AG04449 (cell line): Measurements from ENCODE around the gene CELA3B.
"Not testable (repeated sequence)": the region's sequence is repeated elsewhere in the genome, so short reads cannot be mapped to it uniquely, and the experiment has no call there.

Experiments used
- CTCF ChIA-PET: fragments of 350-600 bp; formaldehyde crosslinking; extraction: SDS; loops from one replicate; lab custom pipeline; 2021; ENCODE audit warnings: antibody characterized with exemption; lab: Yijun Ruan, JAX
- POLR2A ChIA-PET: fragments of 400-600, 350-600 bp; formaldehyde crosslinking; extraction: SDS; loops from one replicate; lab custom pipeline; 2020; ENCODE audit warnings: antibody characterized with exemption, inconsistent platforms; lab: Yijun Ruan, JAX
- DNase-seq: peaks from one replicate; pipeline ENCODE4 v3.0.0-alpha.2; 2010; ENCODE audit warnings: low read depth, low spot score
- H3K4me3 ChIP-seq: 2 replicates; pipeline ENCODE4 v1.5.1; 2011; ENCODE audit warnings: low read depth, mild to moderate bottlenecking, control low read depth, low read length
- TF ChIP-seq, protein P1 (sequence below): IDR thresholded peaks from one replicate; pipeline ENCODE4 v1.5.1; 2011; ENCODE audit warnings: mild to moderate bottlenecking, moderate library complexity, low read length, control low read depth, inconsistent platforms; ENCODE audit not compliant: insufficient read depth; ENCODE audit errors: missing control alignments

The CELA3B gene, protein sequence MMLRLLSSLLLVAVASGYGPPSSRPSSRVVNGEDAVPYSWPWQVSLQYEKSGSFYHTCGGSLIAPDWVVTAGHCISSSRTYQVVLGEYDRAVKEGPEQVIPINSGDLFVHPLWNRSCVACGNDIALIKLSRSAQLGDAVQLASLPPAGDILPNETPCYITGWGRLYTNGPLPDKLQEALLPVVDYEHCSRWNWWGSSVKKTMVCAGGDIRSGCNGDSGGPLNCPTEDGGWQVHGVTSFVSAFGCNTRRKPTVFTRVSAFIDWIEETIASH

DNA sequence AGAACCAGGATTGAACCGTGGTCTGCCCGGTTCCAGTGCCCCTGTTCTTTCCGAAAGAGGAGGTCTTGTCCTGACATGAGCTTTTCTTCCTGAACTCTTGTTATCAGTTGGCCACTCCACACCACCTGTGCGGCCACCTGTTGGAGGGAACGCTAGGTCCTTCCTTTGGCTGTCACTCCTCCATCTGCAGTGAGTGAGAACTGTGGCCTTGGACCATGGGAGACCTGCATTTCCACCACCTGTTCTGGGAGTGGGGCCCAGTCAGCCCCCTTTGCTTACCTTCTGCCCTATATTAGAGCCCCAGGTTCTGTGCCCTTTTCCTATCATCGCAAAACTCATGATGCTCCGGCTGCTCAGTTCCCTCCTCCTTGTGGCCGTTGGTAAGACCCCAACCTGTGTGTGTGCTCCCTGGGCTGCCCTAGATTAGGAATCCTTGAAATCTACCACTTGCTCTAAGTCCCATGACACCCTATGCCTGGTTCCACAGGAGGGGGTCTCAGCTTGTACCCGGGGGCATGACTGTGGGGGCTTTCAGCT, at the start of gene CELA3B:
Gene CELA3B (plus strand): TSS at position 320 of the 537 bp plus-strand sequence. CDS start 18 bp downstream, at position 338.
- H3K4me3 ChIP-seq, DNase-seq, POLR2A ChIA-PET: not testable (repeated sequence)
- CTCF ChIA-PET = interaction anchor here (0.7 kb wide), 1 partner anchor 440 kb away, joined by 3 read pairs; no protein-coding TSS in a partner anchor

- no peak overlapping the region for H3K4me3 ChIP-seq
- ChIA-PET CTCF (interaction anchor here (0.7 to 3.0 kb wide), 2 partner anchors 11 to 12 kb away, joined by 4 to 24 read pairs; no protein-coding TSS in a partner anchor), POLR2A (interaction anchor here (0.7 to 0.8 kb wide), 2 partner anchors 21 to 29 kb away, joined by 4 read pairs; no protein-coding TSS in a partner anchor)
- no peak for DNase-seq
- TF ChIP-seq, protein P1, sequence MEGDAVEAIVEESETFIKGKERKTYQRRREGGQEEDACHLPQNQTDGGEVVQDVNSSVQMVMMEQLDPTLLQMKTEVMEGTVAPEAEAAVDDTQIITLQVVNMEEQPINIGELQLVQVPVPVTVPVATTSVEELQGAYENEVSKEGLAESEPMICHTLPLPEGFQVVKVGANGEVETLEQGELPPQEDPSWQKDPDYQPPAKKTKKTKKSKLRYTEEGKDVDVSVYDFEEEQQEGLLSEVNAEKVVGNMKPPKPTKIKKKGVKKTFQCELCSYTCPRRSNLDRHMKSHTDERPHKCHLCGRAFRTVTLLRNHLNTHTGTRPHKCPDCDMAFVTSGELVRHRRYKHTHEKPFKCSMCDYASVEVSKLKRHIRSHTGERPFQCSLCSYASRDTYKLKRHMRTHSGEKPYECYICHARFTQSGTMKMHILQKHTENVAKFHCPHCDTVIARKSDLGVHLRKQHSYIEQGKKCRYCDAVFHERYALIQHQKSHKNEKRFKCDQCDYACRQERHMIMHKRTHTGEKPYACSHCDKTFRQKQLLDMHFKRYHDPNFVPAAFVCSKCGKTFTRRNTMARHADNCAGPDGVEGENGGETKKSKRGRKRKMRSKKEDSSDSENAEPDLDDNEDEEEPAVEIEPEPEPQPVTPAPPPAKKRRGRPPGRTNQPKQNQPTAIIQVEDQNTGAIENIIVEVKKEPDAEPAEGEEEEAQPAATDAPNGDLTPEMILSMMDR = no peak
Observed at GRCh38 chr1:21927533-21928237, 49.1 kb upstream of the CELA3B start.

- ChIA-PET CTCF (interaction anchor here (1.2 to 3.0 kb wide), 2 partner anchors 9 to 17 kb away, joined by 3 to 24 read pairs; no protein-coding TSS in a partner anchor), POLR2A (interaction anchor here (1.5 kb wide), 1 partner anchor 11 kb away, joined by 4 read pairs; no protein-coding TSS in a partner anchor)
- no peak for DNase-seq
- TF ChIP-seq, protein P1 = no peak
- H3K4me3 ChIP-seq = no peak overlapping the region
Observed at GRCh38 chr1:21930080-21930571, 46.7 kb upstream of the CELA3B start.

DNA sequence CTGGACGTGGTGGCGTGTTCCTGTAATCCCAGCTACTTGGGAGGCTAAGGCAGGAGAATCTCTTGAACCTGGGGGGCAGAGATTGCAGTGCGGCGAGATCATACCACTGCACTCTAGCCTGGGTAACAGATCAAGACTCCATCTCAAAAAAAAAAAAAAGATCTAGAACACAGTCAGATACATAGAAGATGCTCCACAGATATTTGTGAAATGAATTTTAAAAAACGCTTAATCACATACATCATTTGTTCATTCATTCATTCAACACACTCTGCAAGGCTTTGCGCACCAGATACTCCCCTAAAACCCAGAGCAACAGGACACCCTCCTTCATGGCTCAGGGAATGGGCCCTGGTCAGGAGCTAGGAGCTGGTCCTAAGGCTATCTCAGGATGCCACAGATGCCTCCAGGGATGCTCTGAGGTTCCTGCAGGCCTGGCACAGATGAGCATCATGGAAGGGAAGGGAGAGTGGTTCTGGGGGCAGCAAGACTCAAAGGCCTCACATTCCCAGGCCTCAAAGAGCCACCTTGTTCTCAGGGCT, 46.1 kb upstream of the CELA3B start:
- ChIA-PET POLR2A (interaction anchor here (1.0 to 1.6 kb wide), 5 partner anchors 9 to 21 kb away, joined by 3 to 6 read pairs (median 4); no protein-coding TSS in a partner anchor), CTCF (interaction anchor here (1.2 to 3.0 kb wide), 3 partner anchors 8 to 17 kb away, joined by 3 to 24 read pairs (median 5); no protein-coding TSS in a partner anchor)
- H3K4me3 ChIP-seq = no peak overlapping the region; the same call in 1 of the 2 replicates
- TF ChIP-seq, protein P1 = no peak
- DNase-seq = no peak

DNA sequence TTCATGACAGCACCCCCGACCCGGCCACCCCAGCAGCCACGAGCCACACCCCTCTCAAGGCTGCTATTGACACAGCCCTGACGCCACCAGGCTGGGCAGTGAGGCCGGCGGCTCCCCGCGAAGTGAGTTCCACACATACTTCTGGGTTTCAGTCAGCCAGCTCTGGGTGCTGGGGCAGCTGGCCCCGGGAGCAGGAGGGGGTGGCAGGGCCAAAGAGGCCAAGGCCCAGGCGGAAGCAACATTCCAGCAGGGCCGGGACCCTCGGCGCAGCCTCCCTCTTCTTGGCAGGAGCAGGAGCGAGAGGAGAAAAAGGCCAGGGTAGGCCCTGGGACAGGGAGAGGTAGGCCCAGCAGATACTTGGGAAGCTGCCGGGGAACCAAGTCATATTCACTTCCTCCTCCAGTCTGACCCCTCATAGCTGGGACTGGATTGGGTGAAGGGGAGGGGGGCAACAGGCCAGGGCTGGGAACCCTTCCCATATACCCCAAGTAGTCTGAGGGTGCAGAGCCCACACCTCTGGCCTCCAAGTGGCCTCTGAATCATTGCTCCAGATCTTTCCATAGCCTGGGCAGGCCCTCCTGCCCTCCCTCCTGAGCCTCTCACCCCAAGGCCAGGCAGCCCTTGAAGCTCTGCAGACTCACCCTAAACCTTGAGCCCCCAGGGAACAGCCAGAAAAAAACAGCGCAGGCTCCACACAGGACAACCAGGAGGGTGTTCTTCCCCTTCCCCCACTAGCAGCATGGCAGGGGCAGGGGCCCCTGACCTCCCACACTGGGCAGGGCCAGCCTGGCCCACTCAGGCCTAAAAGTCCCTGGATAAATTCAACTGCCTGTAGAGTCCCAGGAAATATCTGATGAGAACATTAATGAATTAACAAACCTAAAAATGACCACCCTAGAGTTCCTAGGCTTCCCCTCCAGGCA, 45.4 kb upstream of the CELA3B start:
- peak overlapping the region; percentile 25 for H3K4me3 ChIP-seq
- ChIA-PET POLR2A (interaction anchor here (1.0 to 1.6 kb wide), 5 partner anchors 8 to 22 kb away, joined by 3 to 6 read pairs (median 4); no protein-coding TSS in a partner anchor), CTCF (interaction anchor here (0.8 to 3.8 kb wide), 5 partner anchors 8 to 32 kb away, joined by 3 to 14 read pairs (median 4); no protein-coding TSS in a partner anchor)
- TF ChIP-seq, protein P1 = no peak
- peak; percentile 67 for DNase-seq
